ENCODE measurements around the gene GPR55. TPM values are rescaled to one million over a fixed set of nuclear protein-coding genes. Genes with fewer than 3 reads are reported as not detected.

Gene GPR55
- total RNA-seq, 1 experiment from 2014 or later = not detected

DNA sequence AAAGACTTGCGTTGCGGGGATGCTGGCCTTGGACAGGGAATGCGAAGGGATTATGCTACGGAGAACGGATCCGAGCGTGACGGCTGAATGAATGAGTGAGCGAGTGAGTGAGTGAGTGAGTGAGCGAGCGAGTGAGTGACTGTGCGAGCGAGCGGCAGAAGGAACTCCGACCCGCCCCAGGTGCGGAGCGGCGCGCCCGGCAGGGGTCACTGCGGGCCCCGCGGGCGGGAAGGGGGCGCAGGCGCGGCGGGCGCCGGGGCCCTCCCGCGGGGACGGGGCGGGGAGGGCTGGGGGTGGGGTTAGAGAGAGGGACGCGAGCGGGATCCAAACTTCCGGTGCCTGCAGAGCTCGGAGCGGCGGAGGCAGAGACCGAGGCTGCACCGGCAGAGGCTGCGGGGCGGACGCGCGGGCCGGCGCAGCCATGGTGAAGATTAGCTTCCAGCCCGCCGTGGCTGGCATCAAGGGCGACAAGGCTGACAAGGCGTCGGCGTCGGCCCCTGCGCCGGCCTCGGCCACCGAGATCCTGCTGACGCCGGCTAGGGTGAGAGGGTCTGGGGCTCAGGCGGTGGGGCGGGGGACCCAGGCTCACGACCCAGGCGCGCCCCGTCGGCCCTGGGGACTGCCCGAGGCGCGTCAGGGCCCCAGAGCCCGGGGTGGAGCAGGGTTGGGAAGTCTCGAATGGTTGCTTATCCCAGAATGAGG is 60.3 kb downstream of the GPR55 start, which contains the start of gene ITM2C (continued):
- TF ChIP-seq, protein P1, sequence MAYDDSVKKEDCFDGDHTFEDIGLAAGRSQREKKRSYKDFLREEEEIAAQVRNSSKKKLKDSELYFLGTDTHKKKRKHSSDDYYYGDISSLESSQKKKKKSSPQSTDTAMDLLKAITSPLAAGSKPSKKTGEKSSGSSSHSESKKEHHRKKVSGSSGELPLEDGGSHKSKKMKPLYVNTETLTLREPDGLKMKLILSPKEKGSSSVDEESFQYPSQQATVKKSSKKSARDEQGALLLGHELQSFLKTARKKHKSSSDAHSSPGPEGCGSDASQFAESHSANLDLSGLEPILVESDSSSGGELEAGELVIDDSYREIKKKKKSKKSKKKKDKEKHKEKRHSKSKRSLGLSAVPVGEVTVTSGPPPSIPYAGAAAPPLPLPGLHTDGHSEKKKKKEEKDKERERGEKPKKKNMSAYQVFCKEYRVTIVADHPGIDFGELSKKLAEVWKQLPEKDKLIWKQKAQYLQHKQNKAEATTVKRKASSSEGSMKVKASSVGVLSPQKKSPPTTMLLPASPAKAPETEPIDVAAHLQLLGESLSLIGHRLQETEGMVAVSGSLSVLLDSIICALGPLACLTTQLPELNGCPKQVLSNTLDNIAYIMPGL (CRISPR knock-in tag; IDR thresholded peaks at IDR 0.05) = peak; percentile 67
- TF ChIP-seq KAT7 (CRISPR knock-in tag; IDR thresholded peaks at IDR 0.05; ENCODE audit: borderline replicate concordance) (0 out of 2 replicates have a peak, but pooled peaks have one; percentile 81), RELA (CRISPR knock-in tag; IDR thresholded peaks at IDR 0.05; ENCODE audit: borderline replicate concordance) (peak; percentile 49; the same call in 1 of the 2 replicates), ZNF423 (CRISPR knock-in tag; IDR thresholded peaks at IDR 0.05) (peak; percentile 95), TP53 (CRISPR knock-in tag; IDR thresholded peaks at IDR 0.05) (peak; percentile 70; the same call in 1 of the 2 replicates), NFYB (CRISPR knock-in tag; conservative IDR thresholded peaks at IDR 0.05; ENCODE audit: low read depth) (no peak), JUN (CRISPR knock-in tag; IDR thresholded peaks at IDR 0.05) (peak; percentile 85), SP1 (CRISPR knock-in tag; conservative IDR thresholded peaks at IDR 0.05) (peak; percentile 45; the same call in 1 of the 2 replicates), SMAD3 (CRISPR knock-in tag; IDR thresholded peaks at IDR 0.05; ENCODE audit: borderline replicate concordance) (0 out of 2 replicates have a peak, but pooled peaks have one; percentile 34), NFATC4 (CRISPR knock-in tag; IDR thresholded peaks at IDR 0.05) (no peak), TEAD4 (CRISPR knock-in tag; IDR thresholded peaks at IDR 0.05) (0 out of 2 replicates have a peak, but pooled peaks have one; percentile 39), EMX1 (CRISPR knock-in tag; IDR thresholded peaks at IDR 0.05) (no peak), TCF7 (CRISPR knock-in tag; IDR thresholded peaks at IDR 0.05; ENCODE audit: low read depth) (no peak), MXD4 (CRISPR knock-in tag; IDR thresholded peaks at IDR 0.05; ENCODE audit: borderline replicate concordance) (no peak), NR3C1 (CRISPR knock-in tag; conservative IDR thresholded peaks at IDR 0.05; ENCODE audit: low read depth) (no peak), CBFB (CRISPR knock-in tag; IDR thresholded peaks at IDR 0.05; ENCODE audit: low read depth) (no peak), SMAD4 (CRISPR knock-in tag; IDR thresholded peaks at IDR 0.05) (no peak)
- TF ChIP-seq, protein P2, sequence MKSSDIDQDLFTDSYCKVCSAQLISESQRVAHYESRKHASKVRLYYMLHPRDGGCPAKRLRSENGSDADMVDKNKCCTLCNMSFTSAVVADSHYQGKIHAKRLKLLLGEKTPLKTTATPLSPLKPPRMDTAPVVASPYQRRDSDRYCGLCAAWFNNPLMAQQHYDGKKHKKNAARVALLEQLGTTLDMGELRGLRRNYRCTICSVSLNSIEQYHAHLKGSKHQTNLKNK (CRISPR knock-in tag; IDR thresholded peaks at IDR 0.05) = no peak
- TF ChIP-seq, protein P3, sequence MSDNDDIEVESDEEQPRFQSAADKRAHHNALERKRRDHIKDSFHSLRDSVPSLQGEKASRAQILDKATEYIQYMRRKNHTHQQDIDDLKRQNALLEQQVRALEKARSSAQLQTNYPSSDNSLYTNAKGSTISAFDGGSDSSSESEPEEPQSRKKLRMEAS (CRISPR knock-in tag; IDR thresholded peaks at IDR 0.05) = peak; percentile 51
- TF ChIP-seq, protein P4, sequence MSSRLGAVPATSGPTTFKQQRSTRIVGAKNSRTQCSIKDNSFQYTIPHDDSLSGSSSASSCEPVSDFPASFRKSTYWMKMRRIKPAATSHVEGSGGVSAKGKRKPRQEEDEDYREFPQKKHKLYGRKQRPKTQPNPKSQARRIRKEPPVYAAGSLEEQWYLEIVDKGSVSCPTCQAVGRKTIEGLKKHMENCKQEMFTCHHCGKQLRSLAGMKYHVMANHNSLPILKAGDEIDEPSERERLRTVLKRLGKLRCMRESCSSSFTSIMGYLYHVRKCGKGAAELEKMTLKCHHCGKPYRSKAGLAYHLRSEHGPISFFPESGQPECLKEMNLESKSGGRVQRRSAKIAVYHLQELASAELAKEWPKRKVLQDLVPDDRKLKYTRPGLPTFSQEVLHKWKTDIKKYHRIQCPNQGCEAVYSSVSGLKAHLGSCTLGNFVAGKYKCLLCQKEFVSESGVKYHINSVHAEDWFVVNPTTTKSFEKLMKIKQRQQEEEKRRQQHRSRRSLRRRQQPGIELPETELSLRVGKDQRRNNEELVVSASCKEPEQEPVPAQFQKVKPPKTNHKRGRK (CRISPR knock-in tag; IDR thresholded peaks at IDR 0.05; ENCODE audit: borderline replicate concordance) = no peak
- TF ChIP-seq, protein P5, sequence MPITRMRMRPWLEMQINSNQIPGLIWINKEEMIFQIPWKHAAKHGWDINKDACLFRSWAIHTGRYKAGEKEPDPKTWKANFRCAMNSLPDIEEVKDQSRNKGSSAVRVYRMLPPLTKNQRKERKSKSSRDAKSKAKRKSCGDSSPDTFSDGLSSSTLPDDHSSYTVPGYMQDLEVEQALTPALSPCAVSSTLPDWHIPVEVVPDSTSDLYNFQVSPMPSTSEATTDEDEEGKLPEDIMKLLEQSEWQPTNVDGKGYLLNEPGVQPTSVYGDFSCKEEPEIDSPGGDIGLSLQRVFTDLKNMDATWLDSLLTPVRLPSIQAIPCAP (CRISPR knock-in tag; IDR thresholded peaks at IDR 0.05) = 0 out of 2 replicates have a peak, but pooled peaks have one; percentile 68
- TF ChIP-seq, protein P6, sequence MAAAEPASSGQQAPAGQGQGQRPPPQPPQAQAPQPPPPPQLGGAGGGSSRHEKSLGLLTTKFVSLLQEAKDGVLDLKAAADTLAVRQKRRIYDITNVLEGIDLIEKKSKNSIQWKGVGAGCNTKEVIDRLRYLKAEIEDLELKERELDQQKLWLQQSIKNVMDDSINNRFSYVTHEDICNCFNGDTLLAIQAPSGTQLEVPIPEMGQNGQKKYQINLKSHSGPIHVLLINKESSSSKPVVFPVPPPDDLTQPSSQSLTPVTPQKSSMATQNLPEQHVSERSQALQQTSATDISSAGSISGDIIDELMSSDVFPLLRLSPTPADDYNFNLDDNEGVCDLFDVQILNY (CRISPR knock-in tag; IDR thresholded peaks at IDR 0.05) = peak; percentile 65; the same call in 1 of the 2 replicates
- TF ChIP-seq, protein P7, sequence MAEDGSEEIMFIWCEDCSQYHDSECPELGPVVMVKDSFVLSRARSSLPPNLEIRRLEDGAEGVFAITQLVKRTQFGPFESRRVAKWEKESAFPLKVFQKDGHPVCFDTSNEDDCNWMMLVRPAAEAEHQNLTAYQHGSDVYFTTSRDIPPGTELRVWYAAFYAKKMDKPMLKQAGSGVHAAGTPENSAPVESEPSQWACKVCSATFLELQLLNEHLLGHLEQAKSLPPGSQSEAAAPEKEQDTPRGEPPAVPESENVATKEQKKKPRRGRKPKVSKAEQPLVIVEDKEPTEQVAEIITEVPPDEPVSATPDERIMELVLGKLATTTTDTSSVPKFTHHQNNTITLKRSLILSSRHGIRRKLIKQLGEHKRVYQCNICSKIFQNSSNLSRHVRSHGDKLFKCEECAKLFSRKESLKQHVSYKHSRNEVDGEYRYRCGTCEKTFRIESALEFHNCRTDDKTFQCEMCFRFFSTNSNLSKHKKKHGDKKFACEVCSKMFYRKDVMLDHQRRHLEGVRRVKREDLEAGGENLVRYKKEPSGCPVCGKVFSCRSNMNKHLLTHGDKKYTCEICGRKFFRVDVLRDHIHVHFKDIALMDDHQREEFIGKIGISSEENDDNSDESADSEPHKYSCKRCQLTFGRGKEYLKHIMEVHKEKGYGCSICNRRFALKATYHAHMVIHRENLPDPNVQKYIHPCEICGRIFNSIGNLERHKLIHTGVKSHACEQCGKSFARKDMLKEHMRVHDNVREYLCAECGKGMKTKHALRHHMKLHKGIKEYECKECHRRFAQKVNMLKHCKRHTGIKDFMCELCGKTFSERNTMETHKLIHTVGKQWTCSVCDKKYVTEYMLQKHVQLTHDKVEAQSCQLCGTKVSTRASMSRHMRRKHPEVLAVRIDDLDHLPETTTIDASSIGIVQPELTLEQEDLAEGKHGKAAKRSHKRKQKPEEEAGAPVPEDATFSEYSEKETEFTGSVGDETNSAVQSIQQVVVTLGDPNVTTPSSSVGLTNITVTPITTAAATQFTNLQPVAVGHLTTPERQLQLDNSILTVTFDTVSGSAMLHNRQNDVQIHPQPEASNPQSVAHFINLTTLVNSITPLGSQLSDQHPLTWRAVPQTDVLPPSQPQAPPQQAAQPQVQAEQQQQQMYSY (CRISPR knock-in tag; IDR thresholded peaks at IDR 0.05) = no peak
- TF ChIP-seq, protein P8, sequence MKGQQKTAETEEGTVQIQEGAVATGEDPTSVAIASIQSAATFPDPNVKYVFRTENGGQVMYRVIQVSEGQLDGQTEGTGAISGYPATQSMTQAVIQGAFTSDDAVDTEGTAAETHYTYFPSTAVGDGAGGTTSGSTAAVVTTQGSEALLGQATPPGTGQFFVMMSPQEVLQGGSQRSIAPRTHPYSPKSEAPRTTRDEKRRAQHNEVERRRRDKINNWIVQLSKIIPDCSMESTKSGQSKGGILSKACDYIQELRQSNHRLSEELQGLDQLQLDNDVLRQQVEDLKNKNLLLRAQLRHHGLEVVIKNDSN (CRISPR knock-in tag; IDR thresholded peaks at IDR 0.05) = no peak
- TF ChIP-seq, protein P9, sequence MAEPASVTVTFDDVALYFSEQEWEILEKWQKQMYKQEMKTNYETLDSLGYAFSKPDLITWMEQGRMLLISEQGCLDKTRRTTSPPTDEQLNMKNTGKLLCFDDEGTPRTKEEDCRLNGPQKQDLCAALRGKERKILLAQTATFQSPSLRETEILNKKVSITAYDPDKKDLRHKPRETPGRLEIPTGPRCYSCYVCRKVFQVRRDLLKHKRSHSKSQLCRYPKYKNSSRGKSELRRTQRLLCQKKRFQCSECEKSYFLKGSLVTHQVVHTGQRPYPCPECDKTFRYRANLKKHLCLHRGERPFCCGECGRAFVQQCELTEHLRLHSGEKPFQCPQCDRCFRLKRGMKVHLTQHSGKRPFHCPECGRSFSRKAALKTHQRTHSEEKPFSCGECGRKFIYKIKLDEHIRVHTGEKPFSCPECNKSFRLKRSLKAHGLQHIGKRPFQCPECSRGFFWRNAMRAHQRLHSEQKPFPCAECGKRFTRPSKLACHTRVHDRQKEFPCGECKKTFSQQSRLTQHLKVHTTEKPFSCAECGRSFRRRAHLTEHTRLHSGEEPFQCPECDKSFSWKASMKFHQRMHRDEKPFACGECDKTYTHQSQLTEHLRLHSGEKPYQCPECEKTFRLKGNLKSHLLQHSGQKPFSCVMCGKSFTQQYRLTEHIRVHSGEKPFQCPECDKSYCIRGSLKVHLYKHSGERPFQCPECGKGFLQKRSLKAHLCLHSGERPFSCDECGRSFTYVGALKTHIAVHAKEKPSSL (CRISPR knock-in tag; conservative IDR thresholded peaks at IDR 0.05) = no peak

Measured in WTC11 (cell line).